Measurements from ENCODE around the gene ADAM33. TPM values are rescaled to one million over a fixed set of nuclear protein-coding genes. Genes with fewer than 3 reads are reported as not detected.
A peak's percentile ranks its signal among the peaks of the same experiment; 100 is the strongest.

ADAM33 gene
- total RNA-seq, 2 experiments from 2014 or later = not detected

GRCh38 chr20:3719046-3719445, 37.2 kb upstream of the ADAM33 start:
- ChIA-PET CTCF (interaction anchor here (0.6 kb wide), 1 partner anchor 117 kb away, joined by 3 read pairs; no protein-coding TSS in a partner anchor), POLR2A (no interaction called here)
- no peaks in the 10 kb centered on the region for H3K36me3 ChIP-seq (ENCODE audit: insufficient read depth, low read length)
- TF ChIP-seq CTCF (IDR thresholded peaks at IDR 0.05) = no peak
- Mint-ChIP-seq H3K4me3 (no peak overlapping the region), H3K27me3 (peaks cover 45% of the 10 kb centered on the region), H3K36me3 (ENCODE audit: low read depth) (no peaks in the 10 kb centered on the region), H3K9me3 (no peaks in the 10 kb centered on the region), H3K4me1 (ENCODE audit: low read depth) (no peaks in the 10 kb centered on the region), H3K27ac (no peak overlapping the region)
- no peak overlapping the region for H3K27ac ChIP-seq (ENCODE audit: low read depth in 1 of 2, low read length in 2 of 2)
- H3K4me3 ChIP-seq (ENCODE audit: low read length) = no peak overlapping the region
- DNase-seq (no peak), ATAC-seq (ENCODE audit: poor library complexity) (no peak)
- no peaks in the 10 kb centered on the region for H3K9me3 ChIP-seq (ENCODE audit: control insufficient read depth in 1 of 2, insufficient read depth in 1 of 2, low read length in 2 of 2)
- H3K4me1 ChIP-seq (ENCODE audit: insufficient read depth, low read length) = no peaks in the 10 kb centered on the region
- H3K27me3 ChIP-seq (ENCODE audit: control insufficient read depth in 1 of 2, insufficient read depth in 2 of 2, low read length in 2 of 2) = peaks cover 2 to 5% of the 10 kb centered on the region in 2 experiments
- intact Hi-C loops (cut with DNase I, micrococcal nuclease) = no loop called here

GRCh38 chr20:3716195-3716834, 34.5 kb upstream of the ADAM33 start:
- no peaks in the 10 kb centered on the region for H3K36me3 ChIP-seq (ENCODE audit: insufficient read depth, low read length)
- no peak overlapping the region for H3K27ac Mint-ChIP-seq
- intact Hi-C loops (cut with DNase I, micrococcal nuclease) = no loop called here
- H3K27ac ChIP-seq (ENCODE audit: low read depth in 1 of 2, low read length in 2 of 2) = no peak overlapping the region
- H3K27me3 ChIP-seq (ENCODE audit: control insufficient read depth in 1 of 2, insufficient read depth in 2 of 2, low read length in 2 of 2) = peaks cover 2 to 5% of the 10 kb centered on the region in 2 experiments
- H3K36me3 Mint-ChIP-seq (ENCODE audit: low read depth) = no peaks in the 10 kb centered on the region
- no peak overlapping the region for H3K4me3 Mint-ChIP-seq
- no peaks in the 10 kb centered on the region for H3K9me3 Mint-ChIP-seq
- no peak for ATAC-seq (ENCODE audit: poor library complexity)
- no peaks in the 10 kb centered on the region for H3K9me3 ChIP-seq (ENCODE audit: control insufficient read depth in 1 of 2, insufficient read depth in 1 of 2, low read length in 2 of 2)
- no peak overlapping the region for H3K4me3 ChIP-seq (ENCODE audit: low read length)
- ChIA-PET POLR2A (no interaction called here), CTCF (interaction anchor here (1.6 kb wide), 1 partner anchor 52 kb away, joined by 6 read pairs; the partner anchor contains the start of gene ADISSP)
- H3K27me3 Mint-ChIP-seq = peaks cover 42% of the 10 kb centered on the region
- TF ChIP-seq CTCF (IDR thresholded peaks at IDR 0.05) = peak; percentile 36
- no peaks in the 10 kb centered on the region for H3K4me1 Mint-ChIP-seq (ENCODE audit: low read depth)
- no peaks in the 10 kb centered on the region for H3K4me1 ChIP-seq (ENCODE audit: insufficient read depth, low read length)
- DNase-seq = peak in 3 of 14 experiments; percentile 19 to 49 (median 35)

- H3K36me3 Mint-ChIP-seq (ENCODE audit: low read depth) = no peaks in the 10 kb centered on the region
- ChIA-PET POLR2A (no interaction called here), CTCF (interaction anchor here (1.0 kb wide), 1 partner anchor 151 kb away, joined by 3 read pairs; no protein-coding TSS in a partner anchor)
- peak in 1 of 14 experiments; percentile 26 for DNase-seq
- no peak overlapping the region for H3K27ac Mint-ChIP-seq
- H3K27me3 ChIP-seq (ENCODE audit: control insufficient read depth in 1 of 2, insufficient read depth in 2 of 2, low read length in 2 of 2) = peaks cover 0 to 2% of the 10 kb centered on the region in 2 experiments
- no peak overlapping the region for H3K4me3 ChIP-seq (ENCODE audit: low read length)
- H3K4me1 Mint-ChIP-seq (ENCODE audit: low read depth) = no peaks in the 10 kb centered on the region
- no peak overlapping the region for H3K27ac ChIP-seq (ENCODE audit: low read depth in 1 of 2, low read length in 2 of 2)
- H3K4me3 Mint-ChIP-seq = no peak overlapping the region
- H3K4me1 ChIP-seq (ENCODE audit: insufficient read depth, low read length) = peaks cover 5% of the 10 kb centered on the region
- intact Hi-C loops (cut with DNase I, micrococcal nuclease) = loop anchor here in 1 of 2 experiments (5.0 kb wide), 1 partner anchor 152 kb away; no protein-coding TSS in a partner anchor
- no peaks in the 10 kb centered on the region for H3K9me3 Mint-ChIP-seq
- TF ChIP-seq CTCF (IDR thresholded peaks at IDR 0.05) = no peak
- H3K27me3 Mint-ChIP-seq = peaks cover 25% of the 10 kb centered on the region
- no peak for ATAC-seq (ENCODE audit: poor library complexity)
- H3K36me3 ChIP-seq (ENCODE audit: insufficient read depth, low read length) = no peaks in the 10 kb centered on the region
- H3K9me3 ChIP-seq (ENCODE audit: control insufficient read depth in 1 of 2, insufficient read depth in 1 of 2, low read length in 2 of 2) = no peaks in the 10 kb centered on the region
Observed at GRCh38 chr20:3714092-3714491, 32.3 kb upstream of the ADAM33 start.
